NCI-H82 (cell line): ENCODE measurements around the gene WFDC9.
"Not testable (repeated sequence)": the region's sequence is repeated elsewhere in the genome, so short reads cannot be mapped to it uniquely, and the experiment has no call there.

Experiments
- DNase-seq: peaks from one replicate; lab custom pipeline; 2025; lab: John Stamatoyannopoulos, UW

The WFDC9 gene

DNA sequence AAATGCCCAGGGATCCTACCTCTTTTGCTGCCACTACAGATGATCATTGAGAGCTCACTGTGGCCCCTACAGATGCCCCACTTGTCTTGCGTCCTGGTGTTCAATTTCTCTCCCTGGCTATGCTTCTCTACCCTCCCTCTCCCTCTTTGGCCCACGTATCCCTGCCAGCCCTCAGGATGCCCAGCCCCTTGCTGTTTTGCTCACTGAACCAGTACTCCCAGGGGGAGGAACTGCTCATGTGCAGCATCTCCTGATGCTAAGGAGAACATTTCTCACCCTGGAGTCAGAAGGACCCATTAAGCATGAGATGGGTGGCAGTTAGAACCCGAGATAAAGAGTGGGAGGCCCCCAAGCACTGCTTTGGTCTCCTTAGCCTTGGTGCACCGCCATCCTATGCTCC lies at the start of gene WFDC9:
TSS of gene WFDC9 (minus strand) at position 101 of the 400 bp plus-strand sequence. CDS start 21,103 bp downstream, outside the sequence.
- DNase-seq, result no peak

DNA sequence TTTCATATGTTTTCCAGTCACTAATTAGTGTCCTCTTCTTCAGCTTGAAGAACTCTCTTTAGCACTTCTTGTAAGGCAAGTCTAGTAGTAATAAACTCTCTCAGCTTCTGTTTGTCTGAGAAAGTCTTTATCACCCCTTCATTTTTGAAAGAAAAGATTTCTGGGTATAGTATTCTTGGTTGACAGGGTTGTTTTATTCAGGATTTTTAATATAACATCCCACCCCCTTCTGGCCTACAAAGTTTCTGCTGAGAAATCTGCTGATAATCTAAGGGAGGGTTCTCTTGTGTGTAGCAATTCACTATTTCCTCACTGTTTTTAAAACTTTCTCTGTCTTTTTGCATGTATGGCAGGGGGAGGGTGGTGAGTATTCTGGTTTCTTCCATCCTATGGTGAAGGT lies 48.6 kb upstream of the WFDC9 start:
- DNase-seq, result no peak

DNA sequence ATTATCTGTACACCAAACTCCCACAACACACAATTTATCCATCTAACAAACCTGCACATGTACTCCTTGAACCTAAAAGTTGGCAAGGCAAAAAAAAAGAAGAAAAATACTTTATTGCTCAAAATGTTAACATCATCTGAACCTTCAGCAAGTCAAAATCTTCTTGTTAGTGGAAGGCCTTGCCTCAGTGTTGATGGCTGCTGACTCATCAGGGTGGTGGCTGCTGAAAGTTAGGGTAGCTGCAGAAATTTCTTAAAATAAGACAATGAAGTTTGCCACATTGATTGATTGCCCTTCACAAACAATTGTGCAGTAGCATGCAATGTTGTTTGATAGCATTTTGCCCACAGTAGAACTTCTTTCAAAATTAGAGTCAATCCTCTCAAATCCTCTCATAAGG lies 41.7 kb upstream of the WFDC9 start:
- DNase-seq, result no peak

DNA sequence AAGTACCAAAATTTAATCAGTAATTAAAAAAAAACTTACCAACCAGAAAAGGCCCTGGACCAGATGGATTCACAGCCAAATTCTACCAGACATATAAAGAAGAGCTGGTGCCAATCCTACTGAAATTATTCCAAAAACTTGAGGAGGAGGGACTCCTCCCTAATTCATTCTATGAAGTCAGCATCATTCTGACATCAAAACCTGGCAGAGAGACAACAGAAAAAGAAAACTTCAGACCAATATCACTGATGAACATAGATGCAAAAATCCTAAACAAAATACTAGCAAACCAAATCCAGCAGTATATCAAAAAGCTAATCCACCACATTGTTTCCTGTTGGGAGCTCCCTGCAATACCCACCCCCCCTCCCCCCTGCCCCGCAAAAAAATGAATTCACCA lies 39.1 kb upstream of the WFDC9 start, which contains the start of gene WFDC11:
TSS of gene WFDC11 (minus strand) at position 101 of the 400 bp plus-strand sequence. CDS start 19,639 bp downstream, outside the sequence.
- no peak for DNase-seq

DNA sequence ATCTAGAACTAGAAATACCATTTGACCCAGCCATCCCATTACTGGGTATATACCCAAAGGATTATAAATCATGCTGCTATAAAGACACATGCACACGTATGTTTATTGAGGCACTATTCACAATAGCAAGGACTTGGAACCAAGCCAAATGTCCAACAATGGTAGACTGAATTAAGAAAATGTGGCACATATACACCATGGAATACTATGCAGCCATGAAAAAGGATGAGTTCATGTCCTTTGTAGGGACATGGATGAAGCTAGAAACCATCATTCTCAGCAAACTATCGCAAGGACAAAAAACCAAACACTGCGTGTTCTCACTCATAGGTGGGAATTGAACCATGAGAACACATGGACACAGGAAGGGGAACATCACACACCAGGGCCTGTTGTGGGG lies 26.0 kb upstream of the WFDC9 start:
- not testable (repeated sequence) for DNase-seq

DNA sequence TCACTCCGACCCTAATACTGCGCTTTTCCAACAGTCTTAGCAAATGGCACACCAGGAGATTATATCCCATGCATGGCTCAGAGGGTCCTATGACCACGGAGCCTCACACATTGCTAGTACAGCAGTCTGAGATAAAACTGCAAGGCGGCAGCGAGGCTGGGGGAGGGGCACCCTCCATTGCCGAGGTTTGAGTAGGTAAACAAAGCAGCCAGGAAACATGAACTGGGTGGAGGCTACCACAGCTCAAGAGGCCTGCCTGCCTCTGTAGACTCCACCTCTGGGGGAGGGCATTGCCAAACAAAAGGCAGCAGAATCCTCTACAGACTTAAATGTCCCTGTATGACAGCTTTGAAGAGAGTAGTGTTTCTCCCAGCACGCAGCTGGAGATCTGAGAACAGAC lies 20.6 kb upstream of the WFDC9 start:
- DNase-seq, result not testable (repeated sequence)

DNA sequence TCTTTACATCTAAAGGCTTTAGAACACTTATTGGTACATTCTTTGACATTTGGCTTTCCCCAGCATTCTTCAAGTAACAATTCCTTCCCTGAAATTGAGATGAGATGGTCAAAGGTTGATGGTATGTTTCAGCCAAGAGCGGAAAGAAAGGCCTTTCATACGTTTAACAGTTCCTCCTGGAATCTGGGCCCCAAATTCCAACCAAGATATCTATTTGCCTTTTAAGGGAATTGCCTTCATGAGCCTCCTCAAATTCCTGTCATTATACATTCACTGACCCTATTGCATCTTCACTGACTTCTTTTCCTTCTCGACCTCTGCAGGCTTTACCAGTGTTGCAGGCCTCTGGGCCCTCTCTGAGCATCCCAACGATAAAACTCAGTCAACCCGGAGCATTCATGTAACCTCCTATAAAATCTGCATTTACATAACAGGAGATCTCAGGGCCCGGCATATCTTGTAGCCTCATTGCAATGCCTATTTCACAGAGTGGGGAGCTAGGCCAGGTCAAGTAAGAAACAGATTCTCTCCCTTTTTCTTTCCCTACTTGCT lies 18.3 kb upstream of the WFDC9 start:
- no peak for DNase-seq

DNA sequence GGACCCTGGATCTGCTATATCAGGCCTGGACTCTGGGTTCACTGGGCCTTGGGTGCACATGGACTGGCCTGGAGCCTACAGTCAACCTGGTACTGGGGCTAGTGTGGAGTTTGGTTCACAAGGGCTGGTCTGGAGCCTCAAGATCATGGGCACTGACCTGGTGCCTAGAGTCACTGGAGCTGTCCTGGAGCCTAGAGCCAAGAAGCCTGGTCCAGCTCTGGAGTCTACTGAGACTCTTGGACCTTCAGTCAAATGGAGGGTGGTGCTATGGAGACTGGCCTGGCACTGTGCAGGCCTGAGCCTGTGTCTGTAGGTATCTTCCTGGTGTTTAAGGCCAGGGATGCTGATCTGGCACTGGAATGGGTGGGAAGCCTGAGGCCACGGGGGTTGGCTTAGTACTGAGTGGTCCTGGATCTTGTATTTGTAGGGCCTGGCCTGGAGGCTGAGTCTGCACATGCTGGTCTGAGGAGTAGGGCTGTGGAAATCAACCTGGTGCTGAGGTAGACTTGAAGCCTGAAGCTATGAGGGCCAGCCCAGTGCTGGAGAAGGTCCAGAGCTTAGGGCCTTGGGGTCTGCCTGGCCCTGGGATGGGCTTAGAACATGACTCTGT lies 16.5 kb upstream of the WFDC9 start:
- DNase-seq, result no peak

DNA sequence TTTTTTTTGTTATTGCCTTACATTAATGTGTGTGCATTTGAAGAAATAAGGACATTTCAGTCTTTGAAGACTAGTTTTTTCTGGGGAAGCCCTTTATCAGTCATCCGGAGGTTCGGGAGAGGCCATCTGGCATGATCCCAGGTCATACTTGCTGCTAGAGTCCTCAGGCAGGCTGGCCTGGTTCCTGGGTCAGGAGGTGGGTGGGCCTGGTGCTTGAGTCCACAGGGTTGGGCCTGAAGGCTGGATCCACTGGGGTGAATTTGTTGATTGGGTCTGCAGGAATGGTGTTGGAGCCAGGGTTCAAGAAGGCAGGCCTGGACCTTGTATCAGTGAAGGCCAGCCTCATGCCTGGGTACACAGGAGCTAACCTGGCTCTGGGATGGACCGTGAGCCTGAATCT lies 15.8 kb upstream of the WFDC9 start:
- no peak for DNase-seq

DNA sequence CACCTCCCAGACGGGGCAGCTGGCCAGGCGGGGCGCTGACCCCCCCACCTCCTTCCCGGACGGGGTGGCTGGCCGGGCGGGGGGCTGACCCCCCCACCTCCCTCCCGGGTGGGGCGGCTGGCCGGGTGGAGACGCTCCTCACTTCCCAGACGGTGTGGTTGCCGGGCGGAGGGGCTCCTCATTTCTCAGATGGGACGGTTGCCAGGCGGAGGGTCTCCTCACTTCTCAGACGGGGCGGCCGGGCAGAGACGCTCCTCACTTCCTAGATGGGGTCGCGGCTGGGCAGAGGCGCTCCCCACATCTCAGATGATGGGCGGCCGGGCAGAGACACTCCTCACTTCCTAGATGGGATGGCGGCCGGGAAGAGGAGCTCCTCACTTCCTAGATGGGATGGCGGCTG lies 14.8 kb upstream of the WFDC9 start:
- DNase-seq, result not testable (repeated sequence)

DNA sequence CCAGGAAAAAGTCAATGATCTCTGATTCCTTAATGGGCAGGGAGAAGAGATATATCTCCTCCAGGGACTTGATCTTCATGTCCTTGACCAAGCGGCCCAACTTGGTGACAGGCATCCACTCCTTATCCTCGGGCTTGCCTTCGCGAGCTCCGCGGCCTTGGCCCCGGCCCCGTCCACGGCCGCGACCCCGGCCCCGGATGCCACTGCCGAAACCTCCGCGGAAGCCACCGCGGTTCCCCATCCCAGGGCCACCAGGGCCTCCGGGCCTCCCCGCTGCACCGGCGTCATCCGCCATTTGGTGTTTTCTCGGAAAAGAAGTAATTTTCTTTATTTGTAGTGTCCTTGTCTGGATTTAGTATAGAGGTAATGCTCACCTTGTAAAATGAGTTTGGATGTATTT lies 10.0 kb upstream of the WFDC9 start:
- DNase-seq, result not testable (repeated sequence)

DNA sequence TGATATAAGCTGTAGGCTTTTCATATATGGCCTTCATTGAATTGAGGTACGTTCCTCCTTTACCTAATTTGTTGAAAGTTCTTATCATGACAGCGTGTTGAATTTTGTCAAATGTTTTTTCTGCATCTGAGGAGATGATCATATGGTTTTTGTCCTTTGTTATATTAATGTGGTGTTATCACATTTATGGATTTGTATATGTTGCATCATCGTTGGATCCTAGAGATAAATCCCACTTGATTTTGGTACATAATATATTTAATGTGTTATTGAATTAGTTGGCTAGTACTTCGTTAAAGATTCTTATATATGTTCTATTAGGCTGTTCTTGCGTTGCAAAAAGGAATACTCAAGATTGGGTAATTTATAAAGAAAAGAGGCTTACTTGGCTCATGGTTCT lies 8.6 kb upstream of the WFDC9 start:
- DNase-seq, result no peak

DNA sequence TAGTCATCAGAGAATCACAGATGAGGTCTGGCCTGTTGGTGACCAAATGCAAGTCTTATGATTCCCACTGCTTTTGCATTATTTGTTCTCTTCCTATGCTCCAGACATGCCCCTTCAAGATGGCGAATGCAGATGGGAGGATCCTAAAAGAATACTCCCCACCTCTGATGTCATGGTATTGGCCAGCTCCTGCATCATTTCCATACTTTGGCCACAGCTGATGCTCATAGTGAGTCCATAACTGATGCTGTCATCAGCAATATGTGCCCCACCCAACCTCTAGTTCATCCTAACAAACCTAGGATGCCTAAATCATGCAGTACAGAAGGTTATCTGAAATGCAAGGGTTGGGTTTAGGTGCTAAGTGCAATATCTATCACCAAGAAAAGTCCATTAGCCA lies 5.4 kb upstream of the WFDC9 start:
- no peak for DNase-seq

DNA sequence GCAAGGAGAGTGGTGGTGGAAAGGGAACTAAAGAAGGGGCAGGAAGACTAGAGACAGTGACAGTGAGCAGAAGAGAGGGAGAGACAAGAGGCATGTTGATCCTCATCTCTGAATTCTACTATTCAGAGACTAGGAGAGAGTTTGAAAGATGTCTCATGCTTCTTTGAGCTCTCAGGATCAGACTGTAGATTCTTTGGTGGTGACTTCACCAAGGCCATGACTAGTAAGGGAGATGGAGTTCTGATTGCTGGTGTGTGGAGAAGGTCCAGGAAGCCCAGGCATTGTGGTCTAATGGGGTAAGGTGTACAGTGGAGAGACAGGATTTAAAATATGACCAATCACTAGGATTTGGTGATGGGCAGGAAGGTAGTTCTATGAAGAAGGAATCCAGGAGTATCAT lies 713 bp downstream of the WFDC9 start:
- no peak for DNase-seq

DNA sequence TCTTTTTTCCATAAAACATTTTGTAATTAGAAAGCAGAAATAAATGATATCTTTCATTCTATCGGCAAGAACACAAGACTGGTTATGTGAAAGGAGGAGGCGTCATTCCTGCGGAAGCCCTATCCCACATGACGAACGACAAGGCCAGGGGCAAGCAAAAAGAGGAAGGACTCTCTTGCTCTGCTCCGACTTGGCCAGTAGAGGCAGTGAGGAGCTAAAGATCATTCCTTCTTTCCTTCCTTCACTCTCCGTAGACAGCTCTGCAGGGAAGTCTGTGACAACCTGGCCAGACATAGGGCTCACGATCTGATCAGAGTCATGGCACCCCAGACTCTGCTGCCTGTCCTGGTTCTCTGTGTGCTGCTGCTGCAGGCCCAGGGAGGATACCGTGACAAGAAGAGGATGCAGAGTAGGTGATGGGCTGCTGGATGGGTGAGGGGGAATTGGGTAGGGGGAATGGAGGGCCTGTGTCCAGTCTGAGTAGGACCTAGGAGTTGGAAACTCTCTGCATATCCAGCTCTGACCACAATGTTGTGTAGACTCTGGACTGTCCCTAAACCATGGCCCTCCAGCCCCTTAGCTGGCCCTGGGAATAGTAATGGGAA lies 1.5 kb downstream of the WFDC9 start, which contains the start of gene WFDC10A:
TSS of gene WFDC10A (plus strand) at position 244 of the 605 bp plus-strand sequence. CDS start at position 319, 75 bp downstream.
- peak; percentile 87 for DNase-seq

DNA sequence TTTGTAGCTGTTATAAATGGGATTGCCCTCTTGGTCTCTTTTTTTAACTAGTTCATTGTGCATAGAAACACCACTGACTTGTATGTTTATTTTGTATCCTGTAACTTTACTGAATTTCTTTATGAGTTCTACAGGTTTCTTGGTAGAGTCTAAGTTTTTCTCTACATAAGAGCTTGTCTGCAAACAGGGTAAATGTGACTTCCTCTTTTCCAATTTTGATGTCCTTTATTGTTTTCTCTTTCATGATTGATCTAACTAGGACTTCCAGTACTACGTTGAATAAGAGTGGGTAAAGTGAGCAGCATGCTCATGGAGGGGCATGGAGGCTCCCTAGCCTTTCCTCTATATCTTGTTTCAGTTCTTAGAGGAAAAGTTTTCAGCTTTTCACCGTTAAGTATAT lies 4.5 kb downstream of the WFDC9 start:
- no peak for DNase-seq

DNA sequence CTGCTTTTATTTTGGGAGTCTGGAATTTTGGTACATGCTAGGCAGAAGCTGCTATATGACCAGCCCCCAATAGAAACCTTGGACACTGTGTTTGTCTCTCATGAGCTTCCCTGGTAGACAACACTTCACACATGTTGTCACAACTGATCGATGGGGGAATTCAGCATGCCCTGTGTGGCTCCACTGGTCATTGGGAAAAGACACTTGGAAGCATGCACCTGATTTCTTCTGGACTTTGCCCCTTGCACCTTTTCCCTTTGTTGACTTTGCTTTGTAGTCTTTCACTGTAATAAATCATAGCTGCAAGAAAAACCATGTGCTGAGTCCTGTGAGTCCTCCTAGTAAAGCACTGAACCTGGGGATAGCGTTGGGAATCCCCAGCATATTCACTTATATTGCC lies 9.5 kb downstream of the WFDC9 start:
- DNase-seq, result no peak

DNA sequence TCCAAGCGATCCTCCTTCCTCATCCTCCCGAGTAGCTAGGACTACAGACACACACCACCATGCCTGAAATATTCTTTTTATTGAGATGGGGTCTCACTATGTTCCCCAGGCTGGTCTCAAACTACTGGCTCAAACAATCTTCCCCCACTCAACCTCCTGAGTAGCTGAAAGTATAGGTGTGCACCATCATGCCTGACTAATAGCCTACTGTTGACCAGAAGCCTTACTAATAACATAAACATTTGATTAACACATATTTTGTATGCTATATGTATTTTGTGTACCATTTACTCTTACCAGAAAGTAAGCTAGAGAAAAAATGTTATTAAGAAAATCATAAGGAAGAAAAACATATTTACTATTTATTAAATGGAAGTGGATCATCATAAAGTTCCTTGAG lies 13.5 kb downstream of the WFDC9 start:
- DNase-seq, result no peak

DNA sequence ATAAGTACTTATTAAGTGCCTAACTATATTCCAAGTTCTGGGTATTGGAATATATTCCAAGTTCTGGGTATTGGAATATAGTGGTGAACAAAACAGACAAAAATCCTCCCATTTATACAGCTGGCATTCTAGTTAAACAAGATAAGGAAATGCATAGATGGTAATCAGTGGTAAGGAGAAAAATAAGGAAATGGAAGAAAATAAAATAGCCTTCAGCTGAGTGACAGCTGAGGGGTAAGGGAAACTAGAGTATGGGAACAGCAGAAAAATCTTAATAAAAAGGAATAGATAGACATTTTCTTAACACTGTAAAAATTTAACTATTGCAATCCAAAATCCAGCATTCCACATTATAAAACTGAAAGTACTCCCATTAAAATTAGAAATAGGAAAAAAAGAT lies 18.8 kb downstream of the WFDC9 start:
- DNase-seq, result no peak

DNA sequence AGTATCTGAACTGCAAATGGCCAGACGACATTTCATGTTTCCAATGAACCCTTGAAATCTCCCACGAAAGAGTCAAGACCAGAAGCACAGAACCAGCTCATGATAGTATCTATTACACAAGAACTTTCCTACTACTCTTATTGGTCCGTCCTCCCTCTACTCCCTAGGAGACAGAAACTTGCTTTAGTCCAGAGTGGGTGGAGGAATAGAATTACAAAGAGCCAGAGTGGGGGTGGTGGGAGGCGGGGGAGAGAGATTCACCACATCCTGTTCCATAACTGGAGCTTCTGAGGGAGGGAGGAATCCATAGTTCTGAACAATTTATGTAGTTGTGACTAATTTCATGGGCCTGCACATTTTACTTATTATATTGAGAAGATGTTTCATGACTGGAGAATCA lies 20.0 kb downstream of the WFDC9 start:
- DNase-seq, result no peak

DNA sequence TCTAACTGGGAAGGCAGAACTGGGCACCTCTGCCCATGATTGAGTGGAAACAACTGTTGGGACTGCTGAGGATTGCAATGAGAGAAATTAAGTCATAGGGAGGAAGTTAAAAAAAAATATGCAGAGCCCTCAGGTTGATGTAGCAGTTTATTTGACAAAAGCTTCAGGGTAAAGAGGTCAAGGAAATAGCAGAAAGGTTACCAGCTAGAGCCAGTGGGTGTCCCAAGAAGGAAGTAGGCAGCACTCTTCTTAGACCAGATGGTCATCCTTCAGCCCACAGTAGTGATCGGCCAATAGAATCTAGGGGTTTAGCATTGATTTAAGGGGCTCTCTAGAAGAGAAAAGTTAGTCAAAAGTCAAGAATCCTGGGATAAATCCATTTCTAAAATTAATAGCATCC lies 23.3 kb downstream of the WFDC9 start:
- DNase-seq, result no peak

DNA sequence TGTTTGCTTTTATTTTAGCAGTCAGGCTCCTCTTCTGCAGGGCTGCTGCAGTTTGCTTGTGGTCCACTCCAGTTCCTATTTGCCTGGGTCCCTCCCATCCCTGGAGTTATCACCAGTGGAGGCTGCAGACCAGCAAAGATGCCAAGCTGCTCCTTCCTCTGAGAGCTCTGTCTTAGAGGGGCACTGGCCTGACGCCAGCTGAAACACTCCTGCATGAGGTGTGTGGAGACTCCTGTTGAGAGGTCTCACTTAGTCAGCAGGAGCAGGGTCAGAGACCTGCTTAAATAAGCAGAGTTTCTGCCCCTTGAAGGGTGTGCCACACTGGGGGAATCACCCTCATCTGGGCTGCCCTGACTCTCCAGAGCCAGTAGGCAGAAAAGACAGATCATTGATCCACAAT lies 35.8 kb downstream of the WFDC9 start:
- no peak for DNase-seq

DNA sequence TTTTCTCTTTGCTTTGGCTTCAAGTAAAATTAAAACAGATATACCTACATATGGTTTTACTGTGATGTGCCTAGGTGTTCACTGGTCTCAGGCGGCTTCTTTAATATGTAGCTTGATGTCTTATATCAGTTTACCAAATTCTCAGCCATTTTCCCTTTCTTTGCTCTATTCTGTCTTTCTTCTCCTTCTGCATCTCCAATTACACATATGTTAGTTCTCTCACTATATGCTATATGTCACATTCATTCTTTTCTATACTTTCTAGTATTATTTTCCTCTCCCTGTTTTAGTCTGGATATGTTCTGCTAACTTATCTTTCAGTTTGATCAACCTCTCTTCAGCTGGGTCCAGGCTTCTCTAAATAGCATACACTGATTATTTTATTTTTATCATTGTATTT lies 37.6 kb downstream of the WFDC9 start:
- no peak for DNase-seq
